Posterior vena cava (tissue), 2 donors: ENCODE measurements around the gene RDH8. TPM values are rescaled to one million over a fixed set of nuclear protein-coding genes. Genes with fewer than 3 reads are reported as not detected.

ENCODE experiments used
- DNase-seq: peaks from one replicate; pipeline ENCODE4 v3.0.0-alpha.2; 2020; ENCODE audit warnings: low spot score
- intact Hi-C, 2 donors: fragments of 100-400 bp; cut with DNase I; formaldehyde crosslinking; loops; one replicate each; pipeline versions ENCODE4 v1.14.1 to v1.14.2; 2022 to 2023
- long read RNA-seq, 2 donors: library from polyadenylated mRNA; unstranded; transcript quantifications; one replicate each; pipeline ENCODE4 v2.0.0, GENCODE V29; 2020 to 2021
- total RNA-seq, 2 donors: library from RNA; stranded (reverse); fragmentation: NEBNext Ultra II Directional; extraction: Animal tissue kit (Norgen Biotek cat#: 25700); gene quantifications; one replicate each; pipeline ENCODE4 v1.2.1, GENCODE V29; 2021
- donor health status: DM: yes; HTN: yes; CAD: no.
- donor health status: DM: yes; HTN: yes; CAD: no.

The RDH8 gene
- not detected for total RNA-seq
- long read RNA-seq, donor 1 = 0 reads
- long read RNA-seq, donor 2 = 0 reads

GRCh38 chr19:10013316-10013715 lies at the start of gene RDH8:
RDH8 (plus strand) TSS chr19:10013483; CDS start chr19:10013498, 15 bp downstream.
- no peak for DNase-seq
- intact Hi-C loops = no loop called here

GRCh38 chr19:9966024-9966423 lies 47.3 kb upstream of the RDH8 start:
- DNase-seq = no peak
- intact Hi-C loops = no loop called here

- intact Hi-C loops = no loop called here
- no peak for DNase-seq
These were observed 46.8 kb upstream of the RDH8 start for GRCh38 chr19:9966448-9966847.

DNA sequence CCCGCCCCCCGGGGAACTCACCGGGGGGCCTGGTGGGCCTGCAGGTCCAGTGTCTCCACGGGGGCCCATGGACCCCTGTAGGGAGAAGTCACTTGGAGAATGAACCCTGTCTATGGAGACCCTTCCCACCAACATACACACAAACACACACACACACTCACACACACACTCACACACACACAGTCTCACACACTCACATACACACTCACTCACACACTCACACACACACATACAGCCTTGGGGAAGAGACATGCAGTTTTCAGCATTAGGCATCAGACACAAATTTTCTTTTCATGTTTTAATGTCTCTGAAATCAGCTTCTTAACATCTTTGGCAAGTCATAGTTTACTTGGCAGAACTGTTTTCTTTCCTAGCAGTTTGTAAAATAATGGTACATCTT lies 46.0 kb upstream of the RDH8 start:
- intact Hi-C loops = no loop called here

DNA sequence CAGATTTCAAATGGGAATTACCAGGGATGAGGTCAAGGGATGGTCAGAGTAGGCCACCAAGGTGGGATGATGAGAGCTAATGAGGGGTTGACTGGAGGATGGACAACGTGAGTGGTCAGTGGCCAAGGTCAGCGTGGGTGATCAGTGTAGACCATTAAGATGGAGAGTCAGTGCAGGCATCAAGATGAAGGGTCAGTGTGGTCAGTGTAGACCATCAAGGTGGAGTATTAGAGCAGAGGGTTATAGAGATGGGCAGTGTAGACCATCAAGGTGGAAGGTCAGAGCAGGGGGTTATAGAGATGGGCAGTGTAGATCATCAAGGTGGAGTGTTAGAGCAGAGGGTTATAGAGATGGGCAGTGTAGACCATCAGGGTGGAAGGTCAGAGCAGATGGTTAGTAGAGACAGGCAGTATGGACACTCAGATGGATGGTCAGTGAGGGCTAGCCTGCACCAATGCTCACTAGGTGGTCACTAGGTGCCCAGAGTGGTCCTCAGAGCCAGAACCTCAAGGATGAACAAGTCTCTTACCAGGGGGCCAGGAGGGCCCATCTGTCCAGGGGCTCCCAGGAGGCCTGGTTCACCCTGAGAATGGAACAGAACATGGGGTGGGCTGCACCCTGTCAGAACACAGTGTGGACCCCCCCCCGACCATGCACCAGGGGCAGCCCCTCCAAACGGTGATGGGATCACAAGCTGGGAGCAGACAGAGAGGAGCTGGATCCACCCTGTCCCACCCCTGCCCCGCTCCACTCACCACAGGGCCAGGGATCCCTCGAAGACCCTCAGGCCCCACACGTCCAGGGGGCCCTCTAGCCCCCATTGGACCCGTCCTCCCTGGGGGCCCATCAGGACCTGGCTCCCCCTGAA lies 44.2 kb upstream of the RDH8 start:
- DNase-seq = no peak
- intact Hi-C loops = no loop called here

More for the DNA sequence above, 46.0 kb upstream of the RDH8 start:
- DNase-seq = no peak

DNA sequence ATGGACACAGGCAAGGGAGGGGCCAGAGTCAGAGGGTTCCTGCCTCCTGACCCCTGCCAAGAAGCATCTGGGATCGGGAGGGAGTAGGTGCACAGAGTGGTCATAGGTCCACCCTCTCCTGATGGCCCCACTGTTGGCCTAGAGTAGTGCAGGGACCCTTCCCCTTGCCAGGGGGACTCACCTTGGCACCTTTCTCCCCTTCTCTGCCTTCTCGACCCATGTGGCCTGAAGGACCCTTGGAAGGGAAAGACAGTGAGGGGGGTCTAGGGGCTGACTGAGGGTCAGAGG lies 43.7 kb upstream of the RDH8 start:
- DNase-seq = no peak
- intact Hi-C loops = no loop called here

- intact Hi-C loops = no loop called here
- no peak for DNase-seq
These were observed 42.8 kb upstream of the RDH8 start for GRCh38 chr19:9970481-9970880.

DNA sequence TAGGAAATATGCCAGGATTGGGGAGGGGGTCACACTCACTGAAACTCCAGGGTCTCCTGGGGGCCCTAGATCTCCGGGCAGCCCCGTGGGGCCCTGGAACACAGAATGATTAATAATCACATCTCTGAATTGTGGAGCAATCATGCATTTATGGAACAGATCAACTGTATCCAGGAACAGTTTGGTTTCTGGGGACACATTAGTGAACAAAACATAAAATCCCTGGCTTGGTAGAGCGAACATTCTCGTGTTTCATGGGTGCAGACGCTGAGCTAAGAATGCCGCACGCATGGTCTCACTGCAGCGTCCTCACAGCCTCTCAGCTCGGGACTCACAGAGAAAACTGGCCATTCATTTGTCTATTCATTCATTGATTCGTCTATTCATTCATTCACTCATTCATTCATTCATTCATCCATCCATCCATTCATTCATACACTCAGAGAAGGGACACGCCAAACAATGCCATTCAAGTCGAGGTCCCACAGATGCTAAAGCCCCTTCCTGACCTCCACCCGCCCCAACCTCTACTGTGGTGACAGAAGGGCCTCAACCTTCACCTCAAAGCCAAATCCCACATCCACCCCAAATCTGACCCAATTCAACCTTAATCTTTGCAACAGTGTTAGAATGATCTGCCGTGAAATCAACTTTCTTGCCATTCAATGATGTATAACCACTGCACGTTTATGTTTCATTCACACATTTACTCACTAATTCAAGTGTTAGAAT lies 42.0 kb upstream of the RDH8 start:
- intact Hi-C loops = no loop called here
- no peak for DNase-seq

DNA sequence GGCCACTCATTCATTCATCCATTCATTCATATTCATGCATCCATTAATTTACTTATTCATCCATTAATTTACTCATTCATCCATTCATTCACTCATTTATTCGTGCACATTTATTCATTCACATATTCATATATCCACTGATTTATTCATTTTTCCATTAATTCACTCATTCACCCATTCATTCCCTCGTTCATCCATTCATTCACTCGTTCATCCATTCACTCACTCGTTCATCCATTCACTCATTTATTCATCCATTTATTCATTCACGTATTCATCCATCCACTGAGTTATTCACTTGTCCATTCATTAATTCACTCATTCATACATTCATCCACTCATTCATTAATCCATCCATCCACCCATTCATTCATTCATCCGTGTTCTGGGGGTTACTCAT lies 41.2 kb upstream of the RDH8 start:
- intact Hi-C loops = no loop called here

GRCh38 chr19:9981406-9982260 lies 31.6 kb upstream of the RDH8 start:
- intact Hi-C loops = no loop called here
- DNase-seq = no peak

More for the DNA sequence above, 41.2 kb upstream of the RDH8 start:
- DNase-seq = no peak

GRCh38 chr19:9986787-9987281 lies 26.4 kb upstream of the RDH8 start:
- DNase-seq = peak; percentile 83
- intact Hi-C loops = no loop called here

GRCh38 chr19:9989504-9989903 lies 23.8 kb upstream of the RDH8 start:
- intact Hi-C loops = no loop called here
- no peak for DNase-seq

GRCh38 chr19:9991425-9992191 lies 21.7 kb upstream of the RDH8 start:
- no peak for DNase-seq
- intact Hi-C loops = no loop called here

DNA sequence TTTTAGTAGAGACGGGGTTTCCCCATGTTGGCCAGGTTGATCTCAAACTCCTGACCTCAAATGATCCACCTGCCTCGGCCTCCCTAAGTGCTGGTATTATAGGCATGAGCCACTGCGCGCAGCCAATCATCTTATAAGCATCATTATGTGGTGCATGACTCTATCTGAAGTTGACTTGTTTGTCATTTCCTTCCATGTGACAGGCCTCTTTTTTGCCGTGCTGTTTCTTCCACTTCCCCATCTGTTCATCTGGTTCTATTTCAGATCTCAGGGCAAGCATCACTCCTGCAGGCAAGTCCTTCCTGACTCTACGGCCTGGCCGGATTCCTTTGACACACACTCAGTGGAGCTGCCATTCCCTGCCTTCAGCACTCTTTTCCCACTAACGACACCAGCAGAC lies 18.2 kb upstream of the RDH8 start:
- intact Hi-C loops = no loop called here
- DNase-seq = no peak

GRCh38 chr19:9995999-9996398 lies 17.3 kb upstream of the RDH8 start:
- no peak for DNase-seq
- intact Hi-C loops = no loop called here

- intact Hi-C loops = no loop called here
- DNase-seq = no peak
These were observed 16.7 kb upstream of the RDH8 start for GRCh38 chr19:9996541-9996940.

DNA sequence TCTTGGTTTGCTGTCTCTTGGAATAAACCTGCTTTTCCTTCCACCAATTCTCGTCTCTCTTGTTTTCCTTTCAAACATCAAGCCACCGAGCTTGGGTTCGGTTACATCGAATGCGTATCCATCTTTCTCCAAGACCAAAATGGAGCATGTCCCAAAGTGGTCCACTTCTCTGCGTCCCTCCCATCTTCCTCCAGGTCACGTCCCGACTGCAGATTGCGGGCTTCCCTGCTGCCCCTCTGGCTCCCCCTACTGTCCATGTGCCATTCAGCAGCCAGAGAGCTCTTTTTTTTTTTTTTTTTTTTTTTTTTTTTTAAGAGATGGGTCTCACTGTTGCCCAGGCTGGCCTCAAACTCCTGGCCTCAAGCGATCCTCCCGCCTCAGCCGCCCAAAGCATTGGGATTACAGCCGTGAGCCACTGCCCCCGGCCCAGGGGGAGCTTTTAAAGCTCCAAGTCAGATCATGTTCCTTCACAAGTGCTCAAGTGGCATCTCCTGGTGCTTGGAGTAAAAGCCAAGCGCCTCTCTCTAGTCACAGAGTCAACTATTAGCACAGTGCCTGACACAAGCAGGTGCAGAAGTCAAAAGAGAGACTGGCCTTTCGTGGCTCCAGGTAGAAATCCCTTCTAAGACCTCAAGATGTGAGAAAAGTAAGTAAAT lies 13.0 kb upstream of the RDH8 start:
- intact Hi-C loops = loop anchor here in 1 of 2 donors (5.0 kb wide), 1 partner anchor 68 kb away; no protein-coding TSS in a partner anchor

GRCh38 chr19:10001899-10002298 lies 11.4 kb upstream of the RDH8 start:
- intact Hi-C loops = loop anchor here in 1 of 2 donors (5.0 kb wide), 1 partner anchor 70 kb away; no protein-coding TSS in a partner anchor
- DNase-seq = peak; percentile 86

More for the DNA sequence above, 13.0 kb upstream of the RDH8 start:
- peak; percentile 89 for DNase-seq
